ENCODE results near the gene CYSTM1.
A peak's percentile ranks its signal among the peaks of the same experiment; 100 is the strongest.

DNA sequence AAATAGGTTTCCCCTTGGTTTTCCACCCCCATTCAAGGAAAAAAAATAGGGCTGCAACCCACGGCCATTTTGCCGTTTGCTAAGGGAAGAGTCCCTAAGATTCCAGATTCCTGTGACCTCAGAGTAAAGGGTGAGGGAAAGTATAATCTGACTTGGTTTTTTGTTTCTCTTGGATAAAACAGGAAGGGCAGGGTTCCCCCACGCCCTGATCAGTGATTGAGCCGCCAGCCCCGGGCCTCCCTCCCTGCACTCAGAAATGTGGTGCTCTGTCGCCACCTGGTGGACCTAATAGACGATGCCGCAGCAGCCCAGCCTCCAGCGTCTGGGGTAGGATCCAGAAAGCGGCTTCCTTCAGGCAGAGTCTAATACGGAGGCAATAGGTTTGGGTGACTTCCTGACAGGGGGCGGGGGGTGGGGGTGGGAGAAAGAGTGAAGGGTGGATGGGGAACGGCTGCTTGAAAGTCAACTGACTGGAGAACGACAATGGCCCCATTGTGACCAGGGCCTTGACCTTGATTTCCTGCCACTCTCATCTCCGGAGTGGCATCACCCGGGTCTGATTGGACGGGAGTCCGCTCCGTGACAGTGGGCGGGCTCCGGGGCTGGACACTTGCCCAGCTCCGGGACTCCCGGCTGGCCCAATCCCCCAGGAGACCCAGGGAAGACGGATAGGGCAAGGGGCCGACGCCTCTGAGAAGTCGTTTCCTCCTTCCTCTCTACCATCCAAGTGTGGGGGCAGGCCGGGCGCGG, 17.8 kb upstream of the CYSTM1 start:
- TF ChIP-seq POLR2A (IDR thresholded peaks at IDR 0.05), result no peak
- peak; percentile 90 to 97 (median 94) for TF ChIP-seq CTCF (IDR thresholded peaks at IDR 0.05)
